ENCODE results near the gene LY6G6D.

Gene LY6G6D

GRCh38 chr6:31719001-31719400 is 3.9 kb downstream of the LY6G6D start:
- DNase-seq (ENCODE audit: low read depth, low spot score), result no peak

- no peak for DNase-seq (ENCODE audit: low read depth, low spot score)
These were observed 5.1 kb downstream of the LY6G6D start for GRCh38 chr6:31720196-31720770.

GRCh38 chr6:31721351-31722020 is 6.3 kb downstream of the LY6G6D start, which contains the start of gene LY6G6C:
LY6G6C (minus strand) TSS chr6:31721746; CDS start chr6:31721679, 67 bp downstream.
- no peak for DNase-seq (ENCODE audit: low read depth, low spot score)

GRCh38 chr6:31722173-31722572 is 7.0 kb downstream of the LY6G6D start:
- DNase-seq (ENCODE audit: low read depth, low spot score), result no peak

GRCh38 chr6:31723245-31723979 is 8.3 kb downstream of the LY6G6D start, which contains the start of gene MPIG6B:
MPIG6B (plus strand) TSS chr6:31723373; CDS start chr6:31723384, 11 bp downstream.
- no peak for DNase-seq (ENCODE audit: low read depth, low spot score)

- DNase-seq (ENCODE audit: low read depth, low spot score), result no peak
These were observed 9.0 kb downstream of the LY6G6D start for GRCh38 chr6:31723980-31724691.

- DNase-seq (ENCODE audit: low read depth, low spot score), result no peak
These were observed 10.6 kb downstream of the LY6G6D start for GRCh38 chr6:31725502-31726350.

GRCh38 chr6:31727034-31727716 is 12.0 kb downstream of the LY6G6D start:
- DNase-seq (ENCODE audit: low read depth, low spot score), result no peak

GRCh38 chr6:31727717-31728671 is 12.8 kb downstream of the LY6G6D start:
- DNase-seq (ENCODE audit: low read depth, low spot score), result no peak

- DNase-seq (ENCODE audit: low read depth, low spot score), result no peak
These were observed 13.8 kb downstream of the LY6G6D start, which contains the start of gene DDAH2 for GRCh38 chr6:31728767-31729514. DDAH2 (minus strand) TSS chr6:31729299; CDS start chr6:31729161, 138 bp downstream.

- no peak for DNase-seq (ENCODE audit: low read depth, low spot score)
These were observed 14.4 kb downstream of the LY6G6D start for GRCh38 chr6:31729515-31729978.

GRCh38 chr6:31729979-31730630 is 15.0 kb downstream of the LY6G6D start:
- DNase-seq (ENCODE audit: low read depth, low spot score), result no peak

GRCh38 chr6:31730631-31731086 is 15.5 kb downstream of the LY6G6D start:
- no peak for DNase-seq (ENCODE audit: low read depth, low spot score)

GRCh38 chr6:31732029-31732428 is 16.9 kb downstream of the LY6G6D start:
- no peak for DNase-seq (ENCODE audit: low read depth, low spot score)

GRCh38 chr6:31733734-31734133 is 18.6 kb downstream of the LY6G6D start:
- DNase-seq (ENCODE audit: low read depth, low spot score), result no peak

GRCh38 chr6:31734247-31734820 is 19.2 kb downstream of the LY6G6D start:
- no peak for DNase-seq (ENCODE audit: low read depth, low spot score)

- DNase-seq (ENCODE audit: low read depth, low spot score), result no peak
These were observed 19.8 kb downstream of the LY6G6D start for GRCh38 chr6:31734821-31735406.

All from iPS DF 19.7 (cell line).